ENCODE results near the gene DDX17. TPM values are rescaled to one million over a fixed set of nuclear protein-coding genes. Genes with fewer than 3 reads are reported as not detected.

DDX17 gene
- total RNA-seq, 2 donors from 2014 or later = 507 to 621 TPM

DNA sequence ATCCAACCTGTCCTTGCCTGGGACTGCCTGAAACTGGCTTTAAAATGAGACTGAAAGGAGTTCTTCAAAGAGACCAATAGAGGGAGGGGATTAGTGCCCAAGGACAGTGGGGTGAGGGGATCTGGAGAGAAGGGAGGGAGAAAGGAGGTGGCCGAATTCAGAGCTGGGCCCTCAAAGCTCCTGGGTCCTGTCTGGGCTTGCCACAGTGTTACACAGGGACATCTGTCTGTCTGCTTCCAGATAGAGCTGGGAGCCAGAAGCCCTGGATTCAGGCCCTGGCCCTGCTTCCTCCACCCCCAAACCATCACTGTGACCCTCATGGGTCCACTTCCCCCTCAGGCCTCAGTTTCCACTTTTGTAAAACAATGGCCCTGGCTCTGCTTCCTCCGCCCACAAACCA is 54.7 kb downstream of the DDX17 start:
- H3K27ac Mint-ChIP-seq = no peak overlapping the region
- peaks cover 58% of the 10 kb centered on the region for H3K27me3 ChIP-seq (ENCODE audit: control insufficient read depth, insufficient read depth, low read length, poor library complexity, severe bottlenecking)

DNA sequence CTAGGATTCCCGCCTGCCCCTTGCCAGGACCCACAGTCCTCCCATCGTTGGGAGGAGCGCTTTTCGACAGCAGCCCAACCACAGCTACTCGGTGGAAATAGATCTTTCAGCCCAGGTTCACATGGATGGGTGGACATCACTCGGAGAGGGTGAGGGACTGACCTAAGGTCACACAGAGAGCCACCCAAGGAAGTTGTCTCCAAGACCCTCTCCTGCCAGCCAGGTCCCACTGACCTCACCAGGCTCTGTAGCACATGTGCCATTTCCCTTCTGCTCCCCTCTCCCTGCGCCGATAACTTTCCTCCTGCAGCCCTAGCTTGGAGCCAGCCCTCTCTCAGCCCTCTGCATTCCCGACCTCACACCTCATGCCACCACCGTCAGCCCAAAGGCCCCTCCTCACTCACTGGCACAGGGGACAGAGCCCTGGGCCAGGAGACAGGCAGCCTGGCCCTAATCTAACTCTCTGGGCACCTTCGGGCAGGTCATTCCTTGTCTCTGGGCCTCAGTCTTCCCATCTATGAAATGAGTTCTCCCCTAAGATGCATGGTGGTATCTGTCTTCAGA is 55.8 kb downstream of the DDX17 start:
- H3K36me3 ChIP-seq (ENCODE audit: control insufficient read depth, insufficient read depth, low read length) = no peaks in the 10 kb centered on the region
- peaks cover 56% of the 10 kb centered on the region for H3K27me3 ChIP-seq (ENCODE audit: control insufficient read depth, insufficient read depth, low read length, poor library complexity, severe bottlenecking)
- H3K9me3 ChIP-seq (ENCODE audit: control insufficient read depth, low read length) = no peaks in the 10 kb centered on the region
- Mint-ChIP-seq H3K9me3 (no peaks in the 10 kb centered on the region), H3K27me3 (ENCODE audit: insufficient read depth) (peaks cover 57% of the 10 kb centered on the region), H3K27ac (no peak overlapping the region), H3K4me1 (peaks cover 3% of the 10 kb centered on the region), H3K4me3 (no peak overlapping the region), H3K36me3 (ENCODE audit: low read depth) (no peaks in the 10 kb centered on the region)
- 76 to 79% methylated on average over 10 to 11 of the region's 11 CpGs for WGBS, 2 experiments (ENCODE audit: insufficient coverage in 1 of 2, insufficient read length in 1 of 2)
- no peak overlapping the region for H3K27ac ChIP-seq (ENCODE audit: low read depth, low read length)
- no peaks in the 10 kb centered on the region for H3K4me1 ChIP-seq (ENCODE audit: control insufficient read depth, insufficient read depth, low read length)
- TF ChIP-seq, protein P1, sequence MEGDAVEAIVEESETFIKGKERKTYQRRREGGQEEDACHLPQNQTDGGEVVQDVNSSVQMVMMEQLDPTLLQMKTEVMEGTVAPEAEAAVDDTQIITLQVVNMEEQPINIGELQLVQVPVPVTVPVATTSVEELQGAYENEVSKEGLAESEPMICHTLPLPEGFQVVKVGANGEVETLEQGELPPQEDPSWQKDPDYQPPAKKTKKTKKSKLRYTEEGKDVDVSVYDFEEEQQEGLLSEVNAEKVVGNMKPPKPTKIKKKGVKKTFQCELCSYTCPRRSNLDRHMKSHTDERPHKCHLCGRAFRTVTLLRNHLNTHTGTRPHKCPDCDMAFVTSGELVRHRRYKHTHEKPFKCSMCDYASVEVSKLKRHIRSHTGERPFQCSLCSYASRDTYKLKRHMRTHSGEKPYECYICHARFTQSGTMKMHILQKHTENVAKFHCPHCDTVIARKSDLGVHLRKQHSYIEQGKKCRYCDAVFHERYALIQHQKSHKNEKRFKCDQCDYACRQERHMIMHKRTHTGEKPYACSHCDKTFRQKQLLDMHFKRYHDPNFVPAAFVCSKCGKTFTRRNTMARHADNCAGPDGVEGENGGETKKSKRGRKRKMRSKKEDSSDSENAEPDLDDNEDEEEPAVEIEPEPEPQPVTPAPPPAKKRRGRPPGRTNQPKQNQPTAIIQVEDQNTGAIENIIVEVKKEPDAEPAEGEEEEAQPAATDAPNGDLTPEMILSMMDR (conservative IDR thresholded peaks at IDR 0.05) = no peak
- H3K9ac ChIP-seq (ENCODE audit: extremely low read depth, low read length, poor library complexity, severe bottlenecking) = no peak overlapping the region
- DNase-seq = no peak
- H3K4me3 ChIP-seq (ENCODE audit: low read length) = no peak overlapping the region

More for the DNA sequence above, 54.7 kb downstream of the DDX17 start:
- Mint-ChIP-seq H3K36me3 (ENCODE audit: low read depth) (no peaks in the 10 kb centered on the region), H3K27me3 (ENCODE audit: insufficient read depth) (peaks cover 63% of the 10 kb centered on the region), H3K4me3 (no peak overlapping the region), H3K4me1 (peaks cover 4% of the 10 kb centered on the region), H3K9me3 (no peaks in the 10 kb centered on the region)
- WGBS, 2 experiments (ENCODE audit: insufficient coverage in 1 of 2, insufficient read length in 1 of 2) = 89 to 100% methylated on average over 1 to 2 of the region's 2 CpGs
- no peak overlapping the region for H3K27ac ChIP-seq (ENCODE audit: low read depth, low read length)
- no peaks in the 10 kb centered on the region for H3K36me3 ChIP-seq (ENCODE audit: control insufficient read depth, insufficient read depth, low read length)
- H3K4me1 ChIP-seq (ENCODE audit: control insufficient read depth, insufficient read depth, low read length) = no peaks in the 10 kb centered on the region
- TF ChIP-seq, protein P1 (conservative IDR thresholded peaks at IDR 0.05) = no peak
- H3K9me3 ChIP-seq (ENCODE audit: control insufficient read depth, low read length) = no peaks in the 10 kb centered on the region
- no peak for DNase-seq
- no peak overlapping the region for H3K4me3 ChIP-seq (ENCODE audit: low read length)
- no peak overlapping the region for H3K9ac ChIP-seq (ENCODE audit: extremely low read depth, low read length, poor library complexity, severe bottlenecking)

DNA sequence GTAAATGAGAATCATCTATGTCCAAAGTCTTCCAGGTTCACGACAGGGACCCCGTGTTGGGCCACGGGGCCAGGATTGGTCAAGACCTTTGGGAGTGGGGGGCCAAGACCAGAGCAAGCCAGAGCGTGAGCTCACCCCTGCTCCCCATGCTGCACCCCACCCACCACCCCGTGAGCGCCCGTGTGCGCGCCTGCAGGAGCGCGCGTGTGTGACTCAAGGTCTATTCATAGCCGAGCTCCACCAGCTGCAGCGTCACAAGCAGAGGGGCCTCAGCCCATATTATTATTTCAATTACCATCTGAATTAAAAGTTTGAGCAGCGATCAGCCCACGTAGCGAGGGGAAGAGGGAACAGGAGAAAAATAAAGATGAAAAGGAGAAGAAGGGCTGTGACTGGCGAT is 56.3 kb downstream of the DDX17 start:
- Mint-ChIP-seq H3K9me3 (no peaks in the 10 kb centered on the region), H3K27me3 (ENCODE audit: insufficient read depth) (peaks cover 57% of the 10 kb centered on the region), H3K4me3 (no peak overlapping the region), H3K36me3 (ENCODE audit: low read depth) (no peaks in the 10 kb centered on the region), H3K27ac (no peak overlapping the region), H3K4me1 (peaks cover 3% of the 10 kb centered on the region)
- H3K9ac ChIP-seq (ENCODE audit: extremely low read depth, low read length, poor library complexity, severe bottlenecking) = no peak overlapping the region
- TF ChIP-seq, protein P1 (conservative IDR thresholded peaks at IDR 0.05) = no peak
- WGBS, 2 experiments (ENCODE audit: insufficient coverage in 1 of 2, insufficient read length in 1 of 2) = 91 to 96% methylated on average over 14 to 18 of the region's 18 CpGs
- no peaks in the 10 kb centered on the region for H3K9me3 ChIP-seq (ENCODE audit: control insufficient read depth, low read length)
- H3K36me3 ChIP-seq (ENCODE audit: control insufficient read depth, insufficient read depth, low read length) = no peaks in the 10 kb centered on the region
- no peak overlapping the region for H3K4me3 ChIP-seq (ENCODE audit: low read length)
- H3K4me1 ChIP-seq (ENCODE audit: control insufficient read depth, insufficient read depth, low read length) = no peaks in the 10 kb centered on the region
- no peak for DNase-seq
- no peak overlapping the region for H3K27ac ChIP-seq (ENCODE audit: low read depth, low read length)
- peaks cover 55% of the 10 kb centered on the region for H3K27me3 ChIP-seq (ENCODE audit: control insufficient read depth, insufficient read depth, low read length, poor library complexity, severe bottlenecking)

Data from endodermal cell (in vitro differentiated cells).